SJCRH30 (cell line): Measurements from ENCODE around the gene RADX. TPM values are rescaled to one million over a fixed set of nuclear protein-coding genes. Genes with fewer than 3 reads are reported as not detected.
"Not testable (repeated sequence)": the region's sequence is repeated elsewhere in the genome, so short reads cannot be mapped to it uniquely, and the experiment has no call there.

Source experiments
- DNase-seq, 2 experiments: peaks; one replicate each; pipeline ENCODE4 v3.0.0-alpha.2; 2015 to 2020
- H3K27ac ChIP-seq: fragments of 250-450 bp; sonication (Bioruptor Pico); 2 replicates; pipeline ENCODE4 v1.5.1; 2020; ENCODE audit warnings: mild to moderate bottlenecking, moderate library complexity
- H3K27me3 ChIP-seq: fragments of 250-450 bp; sonication (Bioruptor Pico); 2 replicates; pipeline ENCODE4 v1.5.1; 2020; ENCODE audit warnings: mild to moderate bottlenecking, moderate library complexity
- H3K36me3 ChIP-seq: fragments of 250-450 bp; sonication (Bioruptor Pico); 2 replicates; pipeline ENCODE4 v1.5.1; 2020; ENCODE audit warnings: mild to moderate bottlenecking, moderate library complexity
- H3K4me1 ChIP-seq: fragments of 250-450 bp; sonication (Bioruptor Pico); 2 replicates; pipeline ENCODE4 v1.5.1; 2020; ENCODE audit warnings: mild to moderate bottlenecking, moderate library complexity
- H3K4me3 ChIP-seq: fragments of 250-450 bp; sonication (Bioruptor Pico); 2 replicates; pipeline ENCODE4 v1.5.1; 2020; ENCODE audit warnings: mild to moderate bottlenecking, moderate library complexity
- H3K9me3 ChIP-seq: fragments of 250-450 bp; sonication (Bioruptor Pico); replicated peaks from 2 replicates; pipeline ENCODE4 v1.5.1; 2020; ENCODE audit warnings: mild to moderate bottlenecking, moderate library complexity
- total RNA-seq: library from RNA; depleted of rRNA; stranded (reverse); fragments of >200 nt; shearing (Covaris generic); gene quantifications from 2 replicates; pipeline ENCODE4 v1.2.3, GENCODE V29; 2014

The RADX gene
- total RNA-seq, 1 experiment from 2014 or later = 4.9 TPM

GRCh38 chrX:106631615-106632014 is 19.8 kb downstream of the RADX start:
- DNase-seq = no peak
- no peak overlapping the region for H3K4me3 ChIP-seq
- H3K27me3 ChIP-seq = no peaks in the 10 kb centered on the region
- H3K4me1 ChIP-seq = no peaks in the 10 kb centered on the region
- H3K27ac ChIP-seq = no peak overlapping the region
- H3K9me3 ChIP-seq = no peaks in the 10 kb centered on the region
- no peaks in the 10 kb centered on the region for H3K36me3 ChIP-seq

- no peaks in the 10 kb centered on the region for H3K9me3 ChIP-seq
- DNase-seq = no peak
- no peak overlapping the region for H3K4me3 ChIP-seq
- H3K27me3 ChIP-seq = no peaks in the 10 kb centered on the region
- no peaks in the 10 kb centered on the region for H3K4me1 ChIP-seq
- H3K27ac ChIP-seq = no peak overlapping the region
- no peaks in the 10 kb centered on the region for H3K36me3 ChIP-seq
Measured at GRCh38 chrX:106649523-106650428, 38.0 kb downstream of the RADX start.

GRCh38 chrX:106653625-106654024 is 41.8 kb downstream of the RADX start:
- not testable (repeated sequence) for H3K27me3 ChIP-seq, H3K36me3 ChIP-seq, H3K27ac ChIP-seq, H3K4me3 ChIP-seq, H3K9me3 ChIP-seq, H3K4me1 ChIP-seq, DNase-seq

- Histone ChIP-seq H3K27ac (no peak overlapping the region), H3K9me3 (no peaks in the 10 kb centered on the region), H3K4me3 (no peak overlapping the region), H3K27me3 (no peaks in the 10 kb centered on the region), H3K4me1 (no peaks in the 10 kb centered on the region), H3K36me3 (no peaks in the 10 kb centered on the region)
- DNase-seq = no peak
Measured at GRCh38 chrX:106670631-106671030, 58.9 kb downstream of the RADX start.

- H3K27ac ChIP-seq = no peak overlapping the region
- DNase-seq = no peak
Measured at GRCh38 chrX:106672527-106672926, 60.7 kb downstream of the RADX start.

GRCh38 chrX:106680716-106681115 is 68.9 kb downstream of the RADX start:
- DNase-seq = no peak
- H3K9me3 ChIP-seq = no peaks in the 10 kb centered on the region
- no peak overlapping the region for H3K4me3 ChIP-seq
- H3K27me3 ChIP-seq = no peaks in the 10 kb centered on the region
- no peak overlapping the region for H3K27ac ChIP-seq
- no peaks in the 10 kb centered on the region for H3K36me3 ChIP-seq
- H3K4me1 ChIP-seq = no peaks in the 10 kb centered on the region

More at GRCh38 chrX:106672527-106672926, 60.7 kb downstream of the RADX start:
- Histone ChIP-seq H3K4me1 (no peaks in the 10 kb centered on the region), H3K36me3 (no peaks in the 10 kb centered on the region), H3K4me3 (no peak overlapping the region), H3K9me3 (no peaks in the 10 kb centered on the region), H3K27me3 (no peaks in the 10 kb centered on the region)

GRCh38 chrX:106684207-106684606 is 72.4 kb downstream of the RADX start:
- Histone ChIP-seq H3K36me3 (no peaks in the 10 kb centered on the region), H3K27me3 (no peaks in the 10 kb centered on the region), H3K9me3 (no peaks in the 10 kb centered on the region), H3K4me1 (no peaks in the 10 kb centered on the region), H3K4me3 (no peak overlapping the region), H3K27ac (no peak overlapping the region)
- DNase-seq = no peak

GRCh38 chrX:106692425-106693065 is 80.8 kb downstream of the RADX start:
- no peaks in the 10 kb centered on the region for H3K36me3 ChIP-seq
- no peak overlapping the region for H3K4me3 ChIP-seq
- H3K27me3 ChIP-seq = no peaks in the 10 kb centered on the region
- no peaks in the 10 kb centered on the region for H3K9me3 ChIP-seq
- no peak for DNase-seq
- no peaks in the 10 kb centered on the region for H3K4me1 ChIP-seq
- H3K27ac ChIP-seq = no peak overlapping the region

GRCh38 chrX:106696502-106696901 is 84.7 kb downstream of the RADX start:
- Histone ChIP-seq H3K4me3 (no peak overlapping the region), H3K27ac (no peak overlapping the region), H3K4me1 (no peaks in the 10 kb centered on the region), H3K9me3 (no peaks in the 10 kb centered on the region), H3K36me3 (no peaks in the 10 kb centered on the region), H3K27me3 (no peaks in the 10 kb centered on the region)
- no peak for DNase-seq

GRCh38 chrX:106698693-106699092 is 86.9 kb downstream of the RADX start:
- Histone ChIP-seq H3K9me3 (no peaks in the 10 kb centered on the region), H3K4me3 (no peak overlapping the region), H3K36me3 (no peaks in the 10 kb centered on the region), H3K27me3 (no peaks in the 10 kb centered on the region), H3K27ac (no peak overlapping the region), H3K4me1 (no peaks in the 10 kb centered on the region)
- no peak for DNase-seq

- H3K9me3 ChIP-seq = no peaks in the 10 kb centered on the region
- no peaks in the 10 kb centered on the region for H3K4me1 ChIP-seq
- no peak overlapping the region for H3K27ac ChIP-seq
Measured at GRCh38 chrX:106702636-106703035, 90.9 kb downstream of the RADX start.

GRCh38 chrX:106706466-106706865 is 94.7 kb downstream of the RADX start:
- DNase-seq = no peak
- no peaks in the 10 kb centered on the region for H3K4me1 ChIP-seq
- H3K9me3 ChIP-seq = no peaks in the 10 kb centered on the region
- no peaks in the 10 kb centered on the region for H3K27me3 ChIP-seq
- no peaks in the 10 kb centered on the region for H3K36me3 ChIP-seq
- H3K27ac ChIP-seq = no peak overlapping the region
- no peak overlapping the region for H3K4me3 ChIP-seq

More at GRCh38 chrX:106702636-106703035, 90.9 kb downstream of the RADX start:
- Histone ChIP-seq H3K36me3 (no peaks in the 10 kb centered on the region), H3K27me3 (no peaks in the 10 kb centered on the region), H3K4me3 (no peak overlapping the region)
- no peak for DNase-seq

- peak in 1 of 2 experiments; percentile 0 for DNase-seq
- Histone ChIP-seq H3K36me3 (no peaks in the 10 kb centered on the region), H3K27ac (no peak overlapping the region), H3K4me3 (no peak overlapping the region), H3K27me3 (no peaks in the 10 kb centered on the region), H3K4me1 (no peaks in the 10 kb centered on the region), H3K9me3 (no peaks in the 10 kb centered on the region)
Measured at GRCh38 chrX:106707771-106708454, 96.1 kb downstream of the RADX start.

- DNase-seq = no peak
- Histone ChIP-seq H3K27me3 (no peaks in the 10 kb centered on the region), H3K9me3 (no peaks in the 10 kb centered on the region), H3K27ac (no peak overlapping the region), H3K4me1 (no peaks in the 10 kb centered on the region), H3K36me3 (no peaks in the 10 kb centered on the region), H3K4me3 (no peak overlapping the region)
Measured at GRCh38 chrX:106710771-106711170, 99.0 kb downstream of the RADX start.

GRCh38 chrX:106711375-106711774 is 99.6 kb downstream of the RADX start:
- Histone ChIP-seq H3K27ac (no peak overlapping the region), H3K9me3 (no peaks in the 10 kb centered on the region), H3K27me3 (no peaks in the 10 kb centered on the region), H3K4me1 (no peaks in the 10 kb centered on the region), H3K36me3 (no peaks in the 10 kb centered on the region), H3K4me3 (no peak overlapping the region)
- no peak for DNase-seq
